CD8-positive, alpha-beta memory T cell (primary cell): ENCODE data around the gene CAMK2N1. TPM values are rescaled to one million over a fixed set of nuclear protein-coding genes. Genes with fewer than 3 reads are reported as not detected.
A peak's percentile ranks its signal among the peaks of the same experiment; 100 is the strongest.

ENCODE experiments used
- CTCF ChIA-PET: fragments of 350-600 bp; sonication (Branson Sonifier 250); formaldehyde crosslinking; loops from one replicate; lab custom pipeline; 2021; ENCODE audit warnings: antibody characterized with exemption; lab: Charles Lee
- POLR2A ChIA-PET: fragments of 350-600 bp; sonication (Branson Sonifier 250); formaldehyde crosslinking; loops from one replicate; lab custom pipeline; 2021; ENCODE audit warnings: antibody characterized with exemption; lab: Charles Lee
- DNase-seq, 5 donors: peaks; one replicate each; pipeline versions ENCODE4 v3.0.0 to v3.0.0-alpha.2; 2020 to 2022; ENCODE audit warnings: mixed read lengths in 1 of 5
- H3K27ac ChIP-seq: one replicate; pipeline ENCODE4 v1.7.0; 2013; ENCODE audit warnings: low read depth, mild to moderate bottlenecking, low read length, moderate library complexity
- H3K27me3 ChIP-seq: 2 replicates; pipeline ENCODE4 v1.7.0; 2013; ENCODE audit warnings: low read length, mild to moderate bottlenecking; ENCODE audit not compliant: insufficient read depth, poor library complexity, severe bottlenecking
- H3K36me3 ChIP-seq: 2 replicates; pipeline ENCODE4 v1.7.0; 2013; ENCODE audit warnings: mild to moderate bottlenecking, low read length, moderate library complexity; ENCODE audit not compliant: insufficient read depth
- H3K4me1 ChIP-seq: 2 replicates; pipeline ENCODE4 v1.7.0; 2013; ENCODE audit warnings: mild to moderate bottlenecking, low read length, moderate library complexity; ENCODE audit not compliant: insufficient read depth
- H3K4me3 ChIP-seq: 2 replicates; pipeline ENCODE4 v1.7.0; 2013; ENCODE audit warnings: mild to moderate bottlenecking, low read length
- H3K9me3 ChIP-seq: 2 replicates; pipeline ENCODE4 v1.7.0; 2013; ENCODE audit warnings: mild to moderate bottlenecking, low read length
- H3K27ac Mint-ChIP-seq, 8 donors: one replicate each; pipeline ENCODE4 v1.8.0; 2020 to 2021; ENCODE audit warnings: mixed read lengths in 8 of 8, mild to moderate bottlenecking in 6 of 8, inconsistent platforms in 3 of 8, moderate library complexity in 3 of 8
- H3K27me3 Mint-ChIP-seq, 2 donors: one replicate each; pipeline ENCODE4 v1.8.0; 2020 to 2021; ENCODE audit warnings: mixed read lengths in 2 of 2, mild to moderate bottlenecking in 1 of 2, moderate library complexity in 1 of 2
- H3K36me3 Mint-ChIP-seq, 3 donors: one replicate each; pipeline ENCODE4 v1.8.0; 2020 to 2021; ENCODE audit warnings: mixed read lengths in 3 of 3, inconsistent platforms in 1 of 3, mild to moderate bottlenecking in 1 of 3
- H3K4me1 Mint-ChIP-seq, 3 donors: one replicate each; pipeline ENCODE4 v1.8.0; 2020 to 2021; ENCODE audit warnings: mixed read lengths in 3 of 3, inconsistent platforms in 1 of 3, mild to moderate bottlenecking in 1 of 3
- H3K4me3 Mint-ChIP-seq, 7 donors: one replicate each; pipeline ENCODE4 v1.8.0; 2020 to 2021; ENCODE audit warnings: mixed read lengths in 7 of 7, mild to moderate bottlenecking in 6 of 7, moderate library complexity in 4 of 7, inconsistent platforms in 2 of 7
- H3K9me3 Mint-ChIP-seq, 5 donors: one replicate each; pipeline ENCODE4 v1.8.0; 2020 to 2022; ENCODE audit warnings: mixed read lengths in 5 of 5, mild to moderate bottlenecking in 3 of 5, moderate library complexity in 2 of 5, inconsistent platforms in 1 of 5
- polyA plus RNA-seq: library from polyadenylated mRNA; unstranded; fragments of 300-500 nt; fragmentation: Illumina TruSeq; gene quantifications from one replicate; pipeline ENCODE4 v1.2.3, GENCODE V29; 2021
- total RNA-seq, 2 experiments: library from RNA; stranded (reverse); gene quantifications; one replicate each; pipeline ENCODE4 v1.2.3, GENCODE V29; 2021

Gene CAMK2N1
- total and polyA plus RNA-seq, 3 experiments from 2014 or later, result 1.7 to 2.8 (median 2.8) TPM

- no peaks in the 10 kb centered on the region for H3K9me3 ChIP-seq
- H3K9me3 Mint-ChIP-seq, result no peaks in the 10 kb centered on the region
- peaks cover 0 to 2% (median 2%) of the 10 kb centered on the region in 3 donors for H3K36me3 Mint-ChIP-seq
- peaks cover 10 to 23% (median 14%) of the 10 kb centered on the region in 3 donors for H3K4me1 Mint-ChIP-seq
- H3K27ac Mint-ChIP-seq, result peak overlapping the region in 7 of 8 donors; percentile 37 to 95 (median 72)
- POLR2A ChIA-PET, result interaction anchor here (1.7 kb wide), 1 partner anchor 21 kb away, joined by 12 read pairs; the partner anchor contains the start of gene MUL1
- no peak overlapping the region for H3K4me3 ChIP-seq
- H3K27me3 Mint-ChIP-seq, result peaks cover 13 to 27% of the 10 kb centered on the region in 2 donors
- CTCF ChIA-PET, result interaction anchor here (0.8 kb wide), 1 partner anchor 112 kb away, joined by 3 read pairs; no protein-coding TSS in a partner anchor
- DNase-seq, result no peak
- peak overlapping the region; percentile 60 to 85 (median 81) for H3K4me3 Mint-ChIP-seq
- H3K27me3 ChIP-seq, result peaks cover 22% of the 10 kb centered on the region
- H3K36me3 ChIP-seq, result no peaks in the 10 kb centered on the region
- H3K27ac ChIP-seq, result no peak overlapping the region
- peaks cover 16% of the 10 kb centered on the region for H3K4me1 ChIP-seq
Observed at GRCh38 chr1:20487236-20487590, 1.2 kb upstream of the CAMK2N1 start.

DNA sequence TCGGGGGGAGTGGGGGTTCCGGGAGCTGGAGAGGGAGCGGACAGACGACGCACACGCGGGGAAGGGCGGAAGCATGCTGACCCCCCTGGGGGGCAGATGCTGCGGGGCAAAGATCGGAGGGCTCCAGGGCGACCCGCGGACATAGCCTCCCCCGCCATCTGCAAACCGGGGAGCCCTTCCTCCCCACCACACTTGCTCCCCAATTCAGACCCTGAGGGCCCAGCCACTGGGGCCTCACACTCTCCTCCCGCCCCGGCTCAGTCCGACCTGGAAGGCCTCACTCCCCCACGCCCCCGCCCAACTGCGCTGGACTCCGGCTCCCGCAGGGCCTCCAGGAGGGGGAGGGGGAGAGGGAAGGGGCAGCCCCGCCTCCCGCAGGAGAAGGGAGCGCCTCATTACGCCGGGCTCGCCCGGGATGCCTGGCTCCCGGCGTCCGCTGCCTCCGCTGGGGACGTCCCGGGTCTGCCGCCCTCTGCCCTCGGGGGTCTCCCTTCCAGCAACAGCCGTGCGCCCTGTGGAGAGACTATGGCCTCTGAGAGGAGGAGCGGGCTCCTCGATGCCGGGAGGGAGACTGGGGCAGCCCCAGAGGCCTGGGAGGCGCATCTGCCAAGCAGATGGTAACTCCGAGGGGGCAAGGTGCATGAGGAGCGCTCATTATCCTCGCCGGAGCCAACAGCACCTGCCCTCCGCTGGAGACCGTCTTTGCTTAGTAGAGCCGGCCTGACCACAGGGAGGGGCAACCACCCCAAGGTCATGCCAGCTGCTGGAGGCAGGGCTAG is 636 bp upstream of the CAMK2N1 start:
- peak overlapping the region; percentile 79 to 94 (median 85) for H3K4me3 Mint-ChIP-seq

DNA sequence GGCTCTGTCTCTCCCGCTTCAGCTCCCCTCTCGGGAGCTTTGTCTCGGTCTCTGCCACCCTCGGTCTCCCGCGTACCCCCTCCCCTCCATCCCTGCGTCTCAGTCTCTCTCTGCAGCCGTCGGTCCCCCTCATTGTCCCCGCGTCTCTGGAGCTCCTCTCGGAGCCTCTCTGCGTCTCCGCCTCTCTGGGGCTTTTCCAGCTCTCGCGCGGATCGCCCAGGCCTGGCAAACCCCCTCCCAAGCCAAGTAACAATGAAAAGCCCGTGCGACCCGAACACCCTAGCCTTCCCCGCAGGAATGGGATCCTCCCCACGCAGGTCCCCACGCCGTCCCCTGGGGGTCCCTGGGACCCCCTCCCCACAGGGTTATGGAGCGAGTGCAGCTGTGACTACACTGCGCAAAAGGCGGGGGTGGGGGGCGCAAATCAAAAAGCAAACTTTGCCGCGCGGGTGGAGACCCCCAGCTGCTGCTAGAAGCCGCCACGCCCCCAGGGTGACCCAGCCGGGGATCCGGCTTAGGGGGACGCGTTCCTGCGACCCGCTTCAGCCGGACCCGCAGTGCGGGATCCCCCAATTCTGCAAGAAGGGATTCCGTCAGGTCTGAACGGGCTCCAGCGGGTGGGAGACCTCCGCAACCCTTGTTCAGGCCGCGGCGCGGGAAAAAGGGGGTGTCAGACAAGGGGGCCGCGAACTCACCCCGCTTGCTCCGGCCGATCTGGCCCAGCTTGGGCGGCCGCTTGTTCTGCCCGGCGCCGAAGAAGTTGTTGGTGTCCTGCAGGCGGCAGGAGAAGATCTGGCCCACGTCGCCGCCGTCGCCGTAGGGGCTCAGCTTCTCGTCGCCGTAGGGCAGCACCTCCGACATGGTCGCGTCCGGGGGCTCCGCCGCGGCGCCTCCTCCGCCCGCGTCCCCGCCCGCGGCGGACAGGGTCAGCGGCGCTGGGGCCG is 1.2 kb downstream of the CAMK2N1 start:
- ChIA-PET POLR2A (interaction anchor here (1.5 kb wide), 1 partner anchor 21 kb away, joined by 4 read pairs; no protein-coding TSS in a partner anchor), CTCF (interaction anchor here (1.1 to 1.9 kb wide), 4 partner anchors 8 to 272 kb away, joined by 4 to 7 read pairs (median 4); no protein-coding TSS in a partner anchor)
- Mint-ChIP-seq H3K36me3 (peaks cover 0 to 2% (median 2%) of the 10 kb centered on the region in 3 donors), H3K4me3 (peak overlapping the region; percentile 84 to 98 (median 90)), H3K27me3 (peaks cover 26 to 49% of the 10 kb centered on the region in 2 donors), H3K4me1 (peaks cover 10 to 23% (median 14%) of the 10 kb centered on the region in 3 donors), H3K27ac (peak overlapping the region in 4 of 8 donors; percentile 36 to 90 (median 60)), H3K9me3 (no peaks in the 10 kb centered on the region)
- Histone ChIP-seq H3K9me3 (no peaks in the 10 kb centered on the region), H3K27me3 (peaks cover 37% of the 10 kb centered on the region), H3K27ac (no peak overlapping the region), H3K36me3 (no peaks in the 10 kb centered on the region), H3K4me1 (peaks cover 16% of the 10 kb centered on the region), H3K4me3 (peak overlapping the region; percentile 49)
- no peak for DNase-seq

More for the DNA sequence above, 636 bp upstream of the CAMK2N1 start:
- H3K27ac ChIP-seq, result peak overlapping the region; percentile 51
- no peak for DNase-seq
- Mint-ChIP-seq H3K27ac (peak overlapping the region in 6 of 8 donors; percentile 42 to 77 (median 71)), H3K4me1 (peaks cover 10 to 23% (median 14%) of the 10 kb centered on the region in 3 donors), H3K27me3 (peaks cover 16 to 32% of the 10 kb centered on the region in 2 donors), H3K36me3 (peaks cover 0 to 2% (median 2%) of the 10 kb centered on the region in 3 donors), H3K9me3 (no peaks in the 10 kb centered on the region)
- H3K9me3 ChIP-seq, result no peaks in the 10 kb centered on the region
- no peaks in the 10 kb centered on the region for H3K36me3 ChIP-seq
- H3K4me1 ChIP-seq, result peaks cover 16% of the 10 kb centered on the region
- H3K27me3 ChIP-seq, result peaks cover 25% of the 10 kb centered on the region
- CTCF ChIA-PET, result interaction anchor here (0.8 to 1.9 kb wide), 4 partner anchors 21 to 273 kb away, joined by 3 to 7 read pairs (median 4); partner anchors contain the start of gene MUL1
- POLR2A ChIA-PET, result interaction anchor here (1.5 to 1.7 kb wide), 2 partner anchors 19 to 21 kb away, joined by 4 to 12 read pairs; partner anchors contain the start of gene MUL1
- H3K4me3 ChIP-seq, result peak overlapping the region; percentile 50

GRCh38 chr1:20483833-20484518 is 2.0 kb downstream of the CAMK2N1 start:
- POLR2A ChIA-PET, result no interaction called here
- DNase-seq, result no peak

GRCh38 chr1:20483098-20483832 is 2.7 kb downstream of the CAMK2N1 start:
- Mint-ChIP-seq H3K4me1 (peaks cover 10 to 23% (median 14%) of the 10 kb centered on the region in 3 donors), H3K27me3 (peaks cover 39 to 62% of the 10 kb centered on the region in 2 donors), H3K9me3 (no peaks in the 10 kb centered on the region), H3K27ac (peak overlapping the region in 1 of 8 donors; percentile 46), H3K4me3 (peak overlapping the region; percentile 36 to 98 (median 76)), H3K36me3 (peaks cover 0 to 2% (median 2%) of the 10 kb centered on the region in 3 donors)
- Histone ChIP-seq H3K9me3 (no peaks in the 10 kb centered on the region), H3K36me3 (no peaks in the 10 kb centered on the region), H3K4me1 (peaks cover 16% of the 10 kb centered on the region), H3K27ac (no peak overlapping the region), H3K27me3 (peaks cover 38% of the 10 kb centered on the region), H3K4me3 (no peak overlapping the region)
- POLR2A ChIA-PET, result no interaction called here
- no peak for DNase-seq
- CTCF ChIA-PET, result interaction anchor here (1.1 to 1.6 kb wide), 3 partner anchors 10 to 271 kb away, joined by 4 to 5 read pairs (median 4); no protein-coding TSS in a partner anchor

More at GRCh38 chr1:20483833-20484518, 2.0 kb downstream of the CAMK2N1 start:
- Mint-ChIP-seq H3K9me3 (no peaks in the 10 kb centered on the region), H3K27me3 (peaks cover 32 to 57% of the 10 kb centered on the region in 2 donors), H3K4me1 (peaks cover 10 to 23% (median 14%) of the 10 kb centered on the region in 3 donors), H3K4me3 (peak overlapping the region; percentile 84 to 98 (median 90)), H3K27ac (peak overlapping the region in 4 of 8 donors; percentile 36 to 90 (median 60)), H3K36me3 (peaks cover 0 to 2% (median 2%) of the 10 kb centered on the region in 3 donors)
- Histone ChIP-seq H3K4me1 (peaks cover 16% of the 10 kb centered on the region), H3K9me3 (no peaks in the 10 kb centered on the region), H3K36me3 (no peaks in the 10 kb centered on the region), H3K4me3 (peak overlapping the region; percentile 49), H3K27ac (no peak overlapping the region), H3K27me3 (peaks cover 38% of the 10 kb centered on the region)
- CTCF ChIA-PET, result interaction anchor here (1.1 to 1.6 kb wide), 3 partner anchors 9 to 271 kb away, joined by 4 to 5 read pairs (median 4); no protein-coding TSS in a partner anchor

DNA sequence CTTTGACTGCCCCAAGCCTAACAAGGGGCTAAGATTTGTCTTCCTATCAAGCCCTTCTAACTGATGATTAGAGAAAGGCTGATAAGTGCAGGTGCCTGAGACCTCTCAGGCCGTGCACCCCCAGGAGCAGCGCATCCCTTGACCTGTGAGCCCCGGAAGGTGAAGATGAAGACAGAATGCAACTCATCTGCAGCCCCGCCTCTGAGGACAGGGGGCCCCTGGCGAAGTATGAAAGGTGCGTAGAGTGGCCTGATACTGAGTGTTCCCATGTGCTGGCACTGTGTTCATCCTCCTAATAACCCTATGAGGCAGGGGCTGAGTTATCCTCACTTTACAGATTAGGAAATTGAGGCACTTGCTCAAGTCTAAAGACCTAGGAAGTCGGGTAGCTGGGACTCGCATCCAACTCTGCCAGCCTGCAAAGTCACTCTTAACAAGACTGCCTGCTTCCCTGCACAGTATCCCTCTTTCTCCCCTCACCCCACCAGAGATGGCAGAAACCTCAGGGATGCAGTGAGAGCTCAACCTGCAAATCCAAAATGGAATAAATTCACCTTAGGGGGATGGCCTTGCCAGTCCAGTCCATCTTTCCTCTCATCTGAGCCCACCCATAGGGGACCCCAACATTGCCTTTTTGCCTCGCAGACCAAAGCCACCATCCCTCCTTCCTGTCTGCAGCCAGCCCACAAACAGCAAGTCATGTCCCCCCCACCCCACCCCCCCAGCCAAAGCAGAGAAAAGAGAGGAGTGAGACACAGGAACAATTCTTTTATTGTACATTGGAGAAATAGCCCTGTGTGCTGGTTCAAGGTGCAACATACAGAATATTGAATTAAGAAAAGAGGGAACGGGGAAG is 4.1 kb downstream of the CAMK2N1 start:
- peaks cover 48 to 72% of the 10 kb centered on the region in 2 donors for H3K27me3 Mint-ChIP-seq
- no peaks in the 10 kb centered on the region for H3K9me3 Mint-ChIP-seq
- H3K27ac Mint-ChIP-seq, result no peak overlapping the region
- Histone ChIP-seq H3K27ac (no peak overlapping the region), H3K4me1 (peaks cover 16% of the 10 kb centered on the region), H3K36me3 (no peaks in the 10 kb centered on the region), H3K27me3 (peaks cover 42% of the 10 kb centered on the region), H3K9me3 (no peaks in the 10 kb centered on the region), H3K4me3 (no peak overlapping the region)
- H3K4me3 Mint-ChIP-seq, result peak overlapping the region in 1 of 7 donors; percentile 66
- ChIA-PET CTCF (interaction anchor here (1.4 kb wide), 1 partner anchor 10 kb away, joined by 3 read pairs; no protein-coding TSS in a partner anchor), POLR2A (no interaction called here)
- H3K4me1 Mint-ChIP-seq, result peaks cover 10 to 16% (median 10%) of the 10 kb centered on the region in 3 donors
- no peak for DNase-seq
- peaks cover 0 to 2% (median 2%) of the 10 kb centered on the region in 3 donors for H3K36me3 Mint-ChIP-seq
